Measurements from ENCODE around the gene DENND1A. TPM values are rescaled to one million over a fixed set of nuclear protein-coding genes. Genes with fewer than 3 reads are reported as not detected.

The DENND1A gene
- total and polyA plus RNA-seq, 4 donors: 13.4 to 30.5 (median 28.3) TPM

GRCh38 chr9:123350590-123351310 lies 579.2 kb downstream of the DENND1A start:
- no peaks in the 10 kb centered on the region for H3K9me3 ChIP-seq (ENCODE audit: control insufficient read depth, insufficient read depth, low read length)
- peak in 1 of 6 donors; percentile 41 for DNase-seq (ENCODE audit: low read depth in 4 of 6, low spot score in 6 of 6)
- H3K27me3 ChIP-seq (ENCODE audit: control insufficient read depth, insufficient read depth, low read length): no peaks in the 10 kb centered on the region
- no peak overlapping the region for H3K27ac ChIP-seq (ENCODE audit: low read depth, low read length)
- no peaks in the 10 kb centered on the region for H3K36me3 ChIP-seq (ENCODE audit: control insufficient read depth, insufficient read depth, low read length)
- no peak overlapping the region for H3K4me3 ChIP-seq (ENCODE audit: low read depth, low read length)
- 63% methylated on average over 7 of the region's 8 CpGs for WGBS (ENCODE audit: insufficient coverage)
- H3K4me1 ChIP-seq (ENCODE audit: control insufficient read depth, insufficient read depth, low read length): peaks cover 37% of the 10 kb centered on the region

- 30% methylated on average over 7 of the region's 16 CpGs for WGBS (ENCODE audit: insufficient coverage)
- Histone ChIP-seq H3K27ac (ENCODE audit: low read depth, low read length) (no peak overlapping the region), H3K27me3 (ENCODE audit: control insufficient read depth, insufficient read depth, low read length) (no peaks in the 10 kb centered on the region), H3K4me3 (ENCODE audit: low read depth, low read length) (no peak overlapping the region), H3K4me1 (ENCODE audit: control insufficient read depth, insufficient read depth, low read length) (peaks cover 28% of the 10 kb centered on the region), H3K36me3 (ENCODE audit: control insufficient read depth, insufficient read depth, low read length) (no peaks in the 10 kb centered on the region), H3K9me3 (ENCODE audit: control insufficient read depth, insufficient read depth, low read length) (no peaks in the 10 kb centered on the region)
- peak in 4 of 6 donors; percentile 59 to 91 (median 76) for DNase-seq (ENCODE audit: low read depth in 4 of 6, low spot score in 6 of 6)
Observed at GRCh38 chr9:123349691-123350480, 580.0 kb downstream of the DENND1A start.

GRCh38 chr9:123349033-123349432 lies 580.9 kb downstream of the DENND1A start:
- Histone ChIP-seq H3K4me3 (ENCODE audit: low read depth, low read length) (no peak overlapping the region), H3K4me1 (ENCODE audit: control insufficient read depth, insufficient read depth, low read length) (peaks cover 23% of the 10 kb centered on the region), H3K27me3 (ENCODE audit: control insufficient read depth, insufficient read depth, low read length) (no peaks in the 10 kb centered on the region), H3K9me3 (ENCODE audit: control insufficient read depth, insufficient read depth, low read length) (no peaks in the 10 kb centered on the region), H3K27ac (ENCODE audit: low read depth, low read length) (no peak overlapping the region), H3K36me3 (ENCODE audit: control insufficient read depth, insufficient read depth, low read length) (no peaks in the 10 kb centered on the region)
- DNase-seq (ENCODE audit: low read depth in 4 of 6, low spot score in 6 of 6): no peak
- 0% methylated on average over 1 of the region's 3 CpGs for WGBS (ENCODE audit: insufficient coverage)

- no peak overlapping the region for H3K4me3 ChIP-seq (ENCODE audit: low read depth, low read length)
- no peak for DNase-seq (ENCODE audit: low read depth in 4 of 6, low spot score in 6 of 6)
- H3K27ac ChIP-seq (ENCODE audit: low read depth, low read length): no peak overlapping the region
- no peaks in the 10 kb centered on the region for H3K36me3 ChIP-seq (ENCODE audit: control insufficient read depth, insufficient read depth, low read length)
- WGBS (ENCODE audit: insufficient coverage): 54% methylated on average over 7 of the region's 9 CpGs
- peaks cover 20% of the 10 kb centered on the region for H3K4me1 ChIP-seq (ENCODE audit: control insufficient read depth, insufficient read depth, low read length)
- H3K27me3 ChIP-seq (ENCODE audit: control insufficient read depth, insufficient read depth, low read length): no peaks in the 10 kb centered on the region
- H3K9me3 ChIP-seq (ENCODE audit: control insufficient read depth, insufficient read depth, low read length): no peaks in the 10 kb centered on the region
Observed at GRCh38 chr9:123348317-123348992, 581.5 kb downstream of the DENND1A start.

GRCh38 chr9:123347289-123348060 lies 582.5 kb downstream of the DENND1A start:
- no peaks in the 10 kb centered on the region for H3K9me3 ChIP-seq (ENCODE audit: control insufficient read depth, insufficient read depth, low read length)
- no peak overlapping the region for H3K27ac ChIP-seq (ENCODE audit: low read depth, low read length)
- H3K4me1 ChIP-seq (ENCODE audit: control insufficient read depth, insufficient read depth, low read length): peaks cover 20% of the 10 kb centered on the region
- DNase-seq (ENCODE audit: low read depth in 4 of 6, low spot score in 6 of 6): no peak
- no peak overlapping the region for H3K4me3 ChIP-seq (ENCODE audit: low read depth, low read length)
- no peaks in the 10 kb centered on the region for H3K36me3 ChIP-seq (ENCODE audit: control insufficient read depth, insufficient read depth, low read length)
- no peaks in the 10 kb centered on the region for H3K27me3 ChIP-seq (ENCODE audit: control insufficient read depth, insufficient read depth, low read length)
- WGBS (ENCODE audit: insufficient coverage): 89% methylated on average over 12 of the region's 12 CpGs

GRCh38 chr9:123346826-123347225 lies 583.1 kb downstream of the DENND1A start:
- 100% methylated on average over 3 of the region's 3 CpGs for WGBS (ENCODE audit: insufficient coverage)
- no peaks in the 10 kb centered on the region for H3K27me3 ChIP-seq (ENCODE audit: control insufficient read depth, insufficient read depth, low read length)
- H3K4me1 ChIP-seq (ENCODE audit: control insufficient read depth, insufficient read depth, low read length): peaks cover 25% of the 10 kb centered on the region
- no peak for DNase-seq (ENCODE audit: low read depth in 4 of 6, low spot score in 6 of 6)
- H3K36me3 ChIP-seq (ENCODE audit: control insufficient read depth, insufficient read depth, low read length): no peaks in the 10 kb centered on the region
- no peak overlapping the region for H3K27ac ChIP-seq (ENCODE audit: low read depth, low read length)
- no peak overlapping the region for H3K4me3 ChIP-seq (ENCODE audit: low read depth, low read length)
- H3K9me3 ChIP-seq (ENCODE audit: control insufficient read depth, insufficient read depth, low read length): no peaks in the 10 kb centered on the region

- 77% methylated on average over 9 of the region's 9 CpGs for WGBS (ENCODE audit: insufficient coverage)
- DNase-seq (ENCODE audit: low read depth in 4 of 6, low spot score in 6 of 6): no peak
Observed at GRCh38 chr9:123346026-123346425, 583.9 kb downstream of the DENND1A start.

GRCh38 chr9:123345567-123345955 lies 584.4 kb downstream of the DENND1A start:
- no peak for DNase-seq (ENCODE audit: low read depth in 4 of 6, low spot score in 6 of 6)
- no peak overlapping the region for H3K27ac ChIP-seq (ENCODE audit: low read depth, low read length)
- WGBS (ENCODE audit: insufficient coverage): 69% methylated on average over 3 of the region's 6 CpGs
- H3K36me3 ChIP-seq (ENCODE audit: control insufficient read depth, insufficient read depth, low read length): no peaks in the 10 kb centered on the region
- no peaks in the 10 kb centered on the region for H3K27me3 ChIP-seq (ENCODE audit: control insufficient read depth, insufficient read depth, low read length)
- H3K9me3 ChIP-seq (ENCODE audit: control insufficient read depth, insufficient read depth, low read length): no peaks in the 10 kb centered on the region
- peaks cover 23% of the 10 kb centered on the region for H3K4me1 ChIP-seq (ENCODE audit: control insufficient read depth, insufficient read depth, low read length)
- no peak overlapping the region for H3K4me3 ChIP-seq (ENCODE audit: low read depth, low read length)

More at GRCh38 chr9:123346026-123346425, 583.9 kb downstream of the DENND1A start:
- Histone ChIP-seq H3K36me3 (ENCODE audit: control insufficient read depth, insufficient read depth, low read length) (no peaks in the 10 kb centered on the region), H3K4me1 (ENCODE audit: control insufficient read depth, insufficient read depth, low read length) (peaks cover 24% of the 10 kb centered on the region), H3K4me3 (ENCODE audit: low read depth, low read length) (no peak overlapping the region), H3K9me3 (ENCODE audit: control insufficient read depth, insufficient read depth, low read length) (no peaks in the 10 kb centered on the region), H3K27ac (ENCODE audit: low read depth, low read length) (no peak overlapping the region), H3K27me3 (ENCODE audit: control insufficient read depth, insufficient read depth, low read length) (no peaks in the 10 kb centered on the region)

Measured in spinal cord (tissue), 10 donors.